ENCODE data around the gene BARHL1.

DNA sequence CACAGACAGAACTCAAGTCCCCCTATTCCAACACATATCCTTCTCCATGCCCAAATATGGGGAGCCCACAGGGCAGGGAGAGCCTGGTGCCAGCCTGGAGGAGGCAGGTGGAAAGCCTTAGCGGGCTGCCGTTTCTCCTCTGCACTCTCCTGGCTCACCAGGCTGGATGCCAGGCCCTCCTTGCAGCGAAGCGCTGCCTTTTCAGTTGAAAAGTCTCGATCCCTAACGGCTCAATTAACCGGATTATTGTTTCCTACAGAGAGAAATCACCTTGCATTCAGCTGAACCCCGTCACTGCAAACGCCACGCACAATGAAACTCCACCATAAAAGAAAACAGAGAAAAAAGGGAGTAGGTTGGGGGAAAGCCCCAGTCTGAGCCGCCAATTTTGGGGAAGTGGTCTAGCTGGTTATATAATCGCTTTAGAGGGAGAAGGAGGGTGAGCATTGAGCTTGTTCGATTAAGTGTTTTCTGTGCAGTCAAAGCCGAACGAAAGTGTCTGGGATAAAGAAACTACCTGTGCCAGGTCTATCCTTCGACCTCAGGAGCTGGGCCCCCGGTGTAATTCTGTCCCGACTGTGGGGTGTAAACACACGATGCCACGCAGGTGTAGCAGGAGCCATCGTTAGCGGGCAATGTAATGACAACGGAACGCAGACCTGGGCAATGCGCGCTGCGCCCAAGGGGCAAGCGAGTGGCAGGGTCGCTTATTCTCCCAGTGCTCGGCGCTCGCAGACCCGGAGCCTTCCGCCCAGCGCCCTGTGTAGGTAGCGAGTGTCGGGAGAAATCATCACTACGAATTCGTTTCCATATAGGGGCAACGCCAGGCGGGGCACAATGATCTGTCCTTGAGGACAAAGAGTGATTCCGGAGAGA is 3.8 kb downstream of the BARHL1 start:
- TF ChIP-seq POLR2A (IDR thresholded peaks at IDR 0.05) = no peak
- TF ChIP-seq, protein P1, sequence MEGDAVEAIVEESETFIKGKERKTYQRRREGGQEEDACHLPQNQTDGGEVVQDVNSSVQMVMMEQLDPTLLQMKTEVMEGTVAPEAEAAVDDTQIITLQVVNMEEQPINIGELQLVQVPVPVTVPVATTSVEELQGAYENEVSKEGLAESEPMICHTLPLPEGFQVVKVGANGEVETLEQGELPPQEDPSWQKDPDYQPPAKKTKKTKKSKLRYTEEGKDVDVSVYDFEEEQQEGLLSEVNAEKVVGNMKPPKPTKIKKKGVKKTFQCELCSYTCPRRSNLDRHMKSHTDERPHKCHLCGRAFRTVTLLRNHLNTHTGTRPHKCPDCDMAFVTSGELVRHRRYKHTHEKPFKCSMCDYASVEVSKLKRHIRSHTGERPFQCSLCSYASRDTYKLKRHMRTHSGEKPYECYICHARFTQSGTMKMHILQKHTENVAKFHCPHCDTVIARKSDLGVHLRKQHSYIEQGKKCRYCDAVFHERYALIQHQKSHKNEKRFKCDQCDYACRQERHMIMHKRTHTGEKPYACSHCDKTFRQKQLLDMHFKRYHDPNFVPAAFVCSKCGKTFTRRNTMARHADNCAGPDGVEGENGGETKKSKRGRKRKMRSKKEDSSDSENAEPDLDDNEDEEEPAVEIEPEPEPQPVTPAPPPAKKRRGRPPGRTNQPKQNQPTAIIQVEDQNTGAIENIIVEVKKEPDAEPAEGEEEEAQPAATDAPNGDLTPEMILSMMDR (IDR thresholded peaks at IDR 0.05) = no peak
